ENCODE measurements around the gene LRP6.

- TF ChIP-seq CTCF (IDR thresholded peaks at IDR 0.05) (no peak), POLR2A (IDR thresholded peaks at IDR 0.05) (no peak)
These were observed 38.4 kb downstream of the LRP6 start for GRCh38 chr12:12228402-12228801.
